MM.1S (cell line): Measurements from ENCODE around the gene TNFSF8.

Experiments used
- EZH2 ChIP-seq: fragments of 300-600 bp; sonication (generic); optimal IDR thresholded peaks from 2 replicates; pipeline ENCODE3; 2017; ENCODE audit warnings: low read depth, mild to moderate bottlenecking, antibody characterized with exemption, low read length, mixed read lengths
- TF ChIP-seq, protein P1 (sequence below): fragments of 300-600 bp; sonication (generic); IDR thresholded peaks from 2 replicates; pipeline ENCODE4 v1.5.1; 2016; ENCODE audit warnings: antibody characterized with exemption, low read length, mixed read lengths

DNA sequence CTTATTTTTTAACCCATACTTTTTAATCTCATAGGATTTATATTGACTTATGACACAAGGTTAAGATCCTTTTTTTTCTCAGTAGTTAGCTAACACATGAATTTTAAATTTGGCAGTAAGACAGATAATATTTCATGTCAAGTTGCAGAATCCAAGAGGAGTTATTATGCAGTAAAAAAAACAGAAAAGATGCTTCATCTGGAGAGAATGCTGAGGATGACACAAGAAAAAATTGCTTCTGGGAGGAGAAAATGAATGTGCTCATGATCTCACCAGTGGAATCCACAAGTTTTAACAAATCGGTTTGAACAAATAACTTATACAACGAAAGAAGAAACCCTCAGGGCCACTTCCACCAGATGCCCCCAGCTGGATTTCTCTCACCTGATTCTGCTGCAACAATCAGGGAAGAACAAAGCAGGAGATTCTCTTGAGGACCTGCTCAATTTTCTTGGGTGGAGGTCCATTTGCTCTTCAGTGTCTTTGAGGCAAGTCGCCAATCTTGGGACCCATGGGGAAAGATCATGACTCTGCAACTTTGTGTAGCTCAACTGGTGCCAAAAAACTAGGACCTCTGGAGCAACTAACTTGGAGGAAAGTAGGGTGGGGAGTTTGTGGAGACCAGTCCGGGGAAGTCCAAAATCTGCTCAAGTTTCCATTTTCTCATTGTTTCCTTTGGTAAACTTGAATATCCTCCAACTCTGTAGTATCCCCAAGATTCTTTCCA lies 74.0 kb downstream of the TNFSF8 start:
- TF ChIP-seq EZH2, result no peak
- TF ChIP-seq, protein P1, sequence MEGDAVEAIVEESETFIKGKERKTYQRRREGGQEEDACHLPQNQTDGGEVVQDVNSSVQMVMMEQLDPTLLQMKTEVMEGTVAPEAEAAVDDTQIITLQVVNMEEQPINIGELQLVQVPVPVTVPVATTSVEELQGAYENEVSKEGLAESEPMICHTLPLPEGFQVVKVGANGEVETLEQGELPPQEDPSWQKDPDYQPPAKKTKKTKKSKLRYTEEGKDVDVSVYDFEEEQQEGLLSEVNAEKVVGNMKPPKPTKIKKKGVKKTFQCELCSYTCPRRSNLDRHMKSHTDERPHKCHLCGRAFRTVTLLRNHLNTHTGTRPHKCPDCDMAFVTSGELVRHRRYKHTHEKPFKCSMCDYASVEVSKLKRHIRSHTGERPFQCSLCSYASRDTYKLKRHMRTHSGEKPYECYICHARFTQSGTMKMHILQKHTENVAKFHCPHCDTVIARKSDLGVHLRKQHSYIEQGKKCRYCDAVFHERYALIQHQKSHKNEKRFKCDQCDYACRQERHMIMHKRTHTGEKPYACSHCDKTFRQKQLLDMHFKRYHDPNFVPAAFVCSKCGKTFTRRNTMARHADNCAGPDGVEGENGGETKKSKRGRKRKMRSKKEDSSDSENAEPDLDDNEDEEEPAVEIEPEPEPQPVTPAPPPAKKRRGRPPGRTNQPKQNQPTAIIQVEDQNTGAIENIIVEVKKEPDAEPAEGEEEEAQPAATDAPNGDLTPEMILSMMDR, result no peak
